GM12865 (cell line): ENCODE data around the gene AICDA.

Source experiments
- DNase-seq: peaks from one replicate; pipeline ENCODE4 v3.0.0; 2010; ENCODE audit warnings: low read depth
- H3K4me3 ChIP-seq: 2 replicates; pipeline ENCODE4 v1.5.1; 2011; ENCODE audit warnings: mild to moderate bottlenecking, low read depth, low read length, control low read depth
- TF ChIP-seq, protein P1 (sequence below): IDR thresholded peaks from 2 replicates; pipeline ENCODE4 v1.5.1; 2011; ENCODE audit warnings: low read length, control low read depth, low read depth, inconsistent platforms; ENCODE audit not compliant: insufficient read depth; ENCODE audit errors: missing control alignments

AICDA gene

DNA sequence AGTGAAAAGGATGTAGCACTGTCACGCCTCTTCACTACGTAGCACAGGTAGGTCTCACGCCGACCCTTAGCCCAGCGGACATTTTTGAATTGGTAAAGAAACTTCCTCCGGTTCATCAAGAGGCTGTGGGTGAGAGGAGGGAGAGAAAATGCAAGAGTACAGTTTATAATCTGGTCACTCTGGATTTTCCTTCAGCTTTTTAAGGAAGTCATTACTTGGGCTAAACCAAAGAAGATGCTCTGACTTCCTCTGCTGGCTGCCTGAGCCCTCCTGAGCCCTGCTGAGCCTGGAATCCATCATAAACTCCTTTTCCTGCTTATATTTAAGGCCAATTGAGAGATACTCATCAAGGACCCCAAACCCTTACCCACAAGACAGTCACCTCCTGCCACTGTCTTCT is 5.8 kb downstream of the AICDA start:
- no peak overlapping the region for H3K4me3 ChIP-seq
- no peak for DNase-seq
- TF ChIP-seq, protein P1, sequence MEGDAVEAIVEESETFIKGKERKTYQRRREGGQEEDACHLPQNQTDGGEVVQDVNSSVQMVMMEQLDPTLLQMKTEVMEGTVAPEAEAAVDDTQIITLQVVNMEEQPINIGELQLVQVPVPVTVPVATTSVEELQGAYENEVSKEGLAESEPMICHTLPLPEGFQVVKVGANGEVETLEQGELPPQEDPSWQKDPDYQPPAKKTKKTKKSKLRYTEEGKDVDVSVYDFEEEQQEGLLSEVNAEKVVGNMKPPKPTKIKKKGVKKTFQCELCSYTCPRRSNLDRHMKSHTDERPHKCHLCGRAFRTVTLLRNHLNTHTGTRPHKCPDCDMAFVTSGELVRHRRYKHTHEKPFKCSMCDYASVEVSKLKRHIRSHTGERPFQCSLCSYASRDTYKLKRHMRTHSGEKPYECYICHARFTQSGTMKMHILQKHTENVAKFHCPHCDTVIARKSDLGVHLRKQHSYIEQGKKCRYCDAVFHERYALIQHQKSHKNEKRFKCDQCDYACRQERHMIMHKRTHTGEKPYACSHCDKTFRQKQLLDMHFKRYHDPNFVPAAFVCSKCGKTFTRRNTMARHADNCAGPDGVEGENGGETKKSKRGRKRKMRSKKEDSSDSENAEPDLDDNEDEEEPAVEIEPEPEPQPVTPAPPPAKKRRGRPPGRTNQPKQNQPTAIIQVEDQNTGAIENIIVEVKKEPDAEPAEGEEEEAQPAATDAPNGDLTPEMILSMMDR, result no peak

DNA sequence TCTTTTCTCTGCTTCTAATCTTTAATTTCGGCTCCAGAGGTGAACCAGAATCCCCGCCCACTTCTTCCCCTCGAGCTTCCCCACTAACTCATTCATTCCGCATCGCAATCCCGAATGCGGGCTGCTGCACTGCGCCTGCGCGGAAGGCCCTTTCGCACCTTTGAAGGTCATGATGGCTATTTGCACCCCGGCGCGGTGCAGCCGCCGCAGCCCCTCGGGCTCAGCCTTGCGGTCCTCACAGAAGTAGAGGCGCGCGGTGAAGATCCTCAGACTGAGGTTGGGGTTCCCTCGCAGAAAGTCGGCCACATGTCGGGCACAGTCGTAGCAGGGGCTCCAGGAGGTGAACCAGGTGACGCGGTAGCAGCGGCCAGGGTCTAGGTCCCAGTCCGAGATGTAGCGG is 7.6 kb downstream of the AICDA start:
- H3K4me3 ChIP-seq, result no peak overlapping the region
- DNase-seq, result no peak
- TF ChIP-seq, protein P1, result no peak

DNA sequence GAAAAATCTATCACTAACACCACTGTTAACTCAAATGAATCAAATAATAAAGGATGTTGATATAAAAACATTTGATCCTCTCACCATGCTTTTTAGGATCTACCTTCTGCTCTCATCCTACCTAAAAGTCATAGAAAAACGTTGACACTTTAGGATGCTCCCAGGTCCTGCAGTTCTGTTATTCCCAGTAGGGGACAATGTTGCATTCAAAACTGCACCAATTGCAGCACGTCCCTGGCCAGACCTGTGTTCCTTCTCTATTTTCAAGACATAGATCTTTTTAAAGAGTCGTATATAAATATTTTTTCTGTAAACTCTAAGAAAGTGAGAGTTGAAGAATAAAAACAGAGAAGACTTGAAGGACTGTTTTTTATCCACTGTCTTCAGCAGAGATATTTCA is 8.8 kb downstream of the AICDA start:
- TF ChIP-seq, protein P1, result peak; percentile 11
- no peak overlapping the region for H3K4me3 ChIP-seq
- no peak for DNase-seq

DNA sequence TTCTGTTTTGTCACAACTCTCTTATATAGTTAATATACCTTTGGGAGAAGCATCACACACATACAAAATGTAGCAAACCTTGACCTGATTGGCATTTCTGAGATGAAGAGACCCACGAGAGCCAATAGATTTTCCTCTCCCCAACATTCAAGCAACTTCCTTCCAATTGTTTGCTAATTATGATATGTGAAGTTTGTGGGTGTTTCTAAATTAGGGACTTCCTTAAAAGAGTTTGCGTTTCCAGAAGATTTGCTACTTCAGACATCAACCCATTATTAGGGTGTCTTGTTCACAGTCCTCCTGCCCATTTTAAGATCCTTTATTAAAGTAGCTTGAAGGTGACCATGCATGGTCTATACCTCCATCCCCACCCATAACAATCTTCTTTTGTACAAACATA is 9.4 kb downstream of the AICDA start:
- TF ChIP-seq, protein P1, result no peak
- DNase-seq, result no peak
- no peak overlapping the region for H3K4me3 ChIP-seq

DNA sequence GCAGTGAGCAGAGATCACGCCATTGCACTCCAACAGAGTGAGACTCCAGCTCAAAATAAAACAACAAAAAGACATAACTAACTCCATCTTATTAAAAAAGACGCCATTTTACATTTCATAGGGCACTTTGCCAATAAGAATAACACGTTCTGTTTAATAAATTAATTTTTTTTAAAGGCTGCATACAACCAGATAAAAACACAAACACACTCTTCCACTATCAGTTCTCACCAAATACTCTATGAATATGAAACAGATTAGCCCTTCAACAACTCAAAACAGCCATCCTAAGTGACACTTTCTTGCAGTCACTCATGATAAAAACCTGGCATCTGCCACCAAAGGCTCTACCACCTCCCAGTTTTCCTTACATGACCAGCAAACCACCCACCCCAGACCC is 16.1 kb downstream of the AICDA start:
- no peak for DNase-seq
- H3K4me3 ChIP-seq, result no peak overlapping the region

DNA sequence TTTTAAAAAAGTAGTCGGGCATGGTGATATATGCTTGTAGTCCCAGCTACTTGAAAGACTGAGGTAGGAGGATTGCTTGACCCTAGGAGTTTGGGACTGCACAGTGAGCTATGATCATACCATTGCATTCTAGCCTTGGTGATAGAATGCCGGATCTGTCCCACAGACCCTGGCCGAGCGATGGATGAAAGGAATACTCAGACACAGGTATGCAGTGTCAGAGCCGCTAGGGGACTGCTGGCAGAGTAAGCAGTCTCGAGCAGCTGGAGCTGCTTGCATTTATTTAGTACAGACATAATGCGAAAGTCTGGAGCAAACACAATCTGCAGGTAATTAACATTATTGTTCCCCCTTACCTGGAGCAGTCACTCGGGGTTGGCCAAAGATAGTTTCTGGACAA is 18.6 kb downstream of the AICDA start:
- no peak for DNase-seq
- H3K4me3 ChIP-seq, result no peak overlapping the region
- TF ChIP-seq, protein P1, result no peak

More for the DNA sequence above, 16.1 kb downstream of the AICDA start:
- TF ChIP-seq, protein P1, result no peak

DNA sequence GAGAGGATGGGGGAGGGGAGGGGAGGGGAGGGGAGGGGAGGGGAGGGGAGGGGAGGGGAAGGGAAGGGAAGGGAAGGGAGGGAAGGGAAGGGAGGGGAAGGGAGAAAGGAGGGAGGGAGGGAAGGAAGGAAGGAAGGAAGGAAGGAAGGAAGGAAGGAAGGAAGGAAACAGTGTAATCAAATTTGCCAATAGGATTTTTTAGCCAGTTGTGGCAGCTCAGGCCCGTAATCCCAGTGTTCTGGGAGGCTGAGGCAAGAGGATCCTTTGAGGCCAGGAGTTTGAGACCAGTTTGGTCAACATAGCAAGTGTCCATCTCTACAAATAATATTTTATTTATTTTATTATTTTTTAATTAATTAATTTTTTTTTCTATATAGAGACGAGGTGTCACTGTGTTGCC is 19.4 kb downstream of the AICDA start:
- no peak for DNase-seq
- TF ChIP-seq, protein P1, result no peak
- no peak overlapping the region for H3K4me3 ChIP-seq
